GM19324 (cell line): ENCODE results near the gene CCDC88B.

Experiments used
- ATAC-seq: cut with Tn5 transposase; IDR thresholded peaks from one replicate; pipeline ENCODE4 v1.9.1; 2021; ENCODE audit warnings: mild to moderate bottlenecking, moderate library complexity; ENCODE audit not compliant: unreplicated experiment, low FRiP score

Gene CCDC88B

GRCh38 chr11:64379817-64380709, 40.1 kb downstream of the CCDC88B start:
- no peak for ATAC-seq

GRCh38 chr11:64381350-64381749, 41.3 kb downstream of the CCDC88B start:
- ATAC-seq, result no peak

- ATAC-seq, result no peak
Measured at GRCh38 chr11:64382047-64382446, 42.0 kb downstream of the CCDC88B start.

GRCh38 chr11:64382586-64382985, 42.6 kb downstream of the CCDC88B start:
- ATAC-seq, result no peak

- no peak for ATAC-seq
Measured at GRCh38 chr11:64383580-64383979, 43.6 kb downstream of the CCDC88B start.

- ATAC-seq, result no peak
Measured at GRCh38 chr11:64384028-64384737, 44.2 kb downstream of the CCDC88B start.

GRCh38 chr11:64384981-64385944, 45.3 kb downstream of the CCDC88B start:
- ATAC-seq, result no peak

GRCh38 chr11:64385945-64386704, 46.1 kb downstream of the CCDC88B start:
- no peak for ATAC-seq

- no peak for ATAC-seq
Measured at GRCh38 chr11:64387916-64388315, 47.9 kb downstream of the CCDC88B start.

GRCh38 chr11:64388894-64389293, 48.9 kb downstream of the CCDC88B start:
- ATAC-seq, result no peak

- ATAC-seq, result no peak
Measured at GRCh38 chr11:64389851-64390250, 49.8 kb downstream of the CCDC88B start.

GRCh38 chr11:64390558-64390957, 50.6 kb downstream of the CCDC88B start:
- ATAC-seq, result no peak

- ATAC-seq, result no peak
Measured at GRCh38 chr11:64391839-64392238, 51.8 kb downstream of the CCDC88B start.

- ATAC-seq, result no peak
Measured at GRCh38 chr11:64395545-64396078, 55.6 kb downstream of the CCDC88B start.

GRCh38 chr11:64396079-64396591, 56.1 kb downstream of the CCDC88B start:
- no peak for ATAC-seq

- ATAC-seq, result no peak
Measured at GRCh38 chr11:64400102-64400501, 60.1 kb downstream of the CCDC88B start.

- ATAC-seq, result no peak
Measured at GRCh38 chr11:64400667-64401066, 60.7 kb downstream of the CCDC88B start.

- no peak for ATAC-seq
Measured at GRCh38 chr11:64401775-64402174, 61.8 kb downstream of the CCDC88B start.

- no peak for ATAC-seq
Measured at GRCh38 chr11:64403106-64403505, 63.1 kb downstream of the CCDC88B start.
